GM19397 (cell line): ENCODE data around the gene CTNND2.

Experiments used
- ATAC-seq: cut with Tn5 transposase; IDR thresholded peaks from one replicate; pipeline ENCODE4 v1.9.1; 2021; ENCODE audit warnings: mild to moderate bottlenecking, moderate library complexity; ENCODE audit not compliant: unreplicated experiment

CTNND2 gene

GRCh38 chr5:11531811-11532555 is 372.3 kb downstream of the CTNND2 start:
- no peak for ATAC-seq

DNA sequence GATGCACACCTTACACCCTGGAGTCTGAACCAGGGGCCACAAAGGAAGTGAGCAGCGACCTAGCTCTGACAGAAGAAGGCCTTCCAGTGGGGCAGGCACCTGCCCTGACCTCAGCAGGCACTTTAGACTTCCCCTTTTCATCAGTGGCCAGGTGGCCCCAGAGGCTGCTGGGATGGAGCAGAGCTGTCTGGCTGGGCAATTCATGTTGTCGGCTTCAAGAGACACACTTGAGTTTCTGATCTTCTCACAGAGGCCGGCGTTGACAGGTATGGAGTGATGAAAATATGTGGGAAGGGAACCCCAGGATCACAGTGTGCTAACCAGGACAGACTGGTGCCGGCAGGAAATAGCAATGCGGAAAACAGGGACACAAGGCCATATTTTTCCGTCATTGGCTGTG is 375.5 kb downstream of the CTNND2 start:
- no peak for ATAC-seq

DNA sequence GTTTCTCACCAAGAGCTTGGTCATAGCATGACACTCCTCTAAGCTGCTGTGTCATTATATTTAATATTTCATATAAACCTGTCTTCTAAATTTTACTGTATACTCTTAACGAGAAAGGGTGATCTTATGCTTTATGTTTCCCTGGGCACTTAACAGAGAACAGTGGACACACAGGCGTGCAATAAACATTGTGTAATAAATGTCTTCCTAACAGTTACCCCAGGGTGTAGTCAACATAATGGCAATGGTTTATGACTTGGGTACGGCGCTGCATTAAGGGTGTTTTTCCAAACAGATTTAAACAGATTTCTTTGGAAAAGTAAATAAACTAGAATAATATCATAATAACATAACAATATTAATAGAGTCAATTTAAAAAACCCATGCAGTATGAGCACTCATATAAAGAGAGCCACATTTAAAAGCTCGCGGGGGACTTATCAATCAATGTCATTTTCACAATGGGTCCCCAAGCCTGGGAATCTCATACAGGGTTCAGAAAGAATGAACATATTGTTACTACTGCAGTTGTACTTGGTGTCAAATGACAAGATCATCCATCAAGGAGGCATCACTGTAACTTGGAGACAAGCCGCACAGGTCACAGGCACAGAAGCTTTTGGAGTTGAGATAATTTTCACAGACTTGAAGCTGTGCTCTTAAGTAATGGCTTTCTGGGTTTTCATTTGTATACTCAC is 376.4 kb downstream of the CTNND2 start:
- ATAC-seq, result no peak

DNA sequence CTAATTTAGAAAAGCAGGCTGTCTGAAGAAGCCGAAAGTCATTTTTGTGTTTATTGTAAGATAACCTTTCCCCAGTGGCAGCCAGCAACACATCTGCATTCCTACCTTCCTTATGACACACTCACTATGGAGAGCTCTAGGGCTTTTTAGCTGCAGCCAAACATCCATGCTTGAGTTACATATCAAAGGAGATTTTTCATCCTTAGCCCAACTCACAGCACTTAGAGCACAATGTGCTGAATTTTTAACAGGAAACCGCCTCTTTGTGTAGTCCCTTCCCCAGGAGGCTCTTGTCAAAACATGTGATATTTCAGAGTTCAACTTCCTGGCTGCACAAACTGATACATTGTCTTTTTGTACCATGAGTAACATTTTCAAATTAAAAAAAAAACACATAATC is 379.2 kb downstream of the CTNND2 start:
- ATAC-seq, result no peak

GRCh38 chr5:11524188-11524587 is 380.1 kb downstream of the CTNND2 start:
- no peak for ATAC-seq

DNA sequence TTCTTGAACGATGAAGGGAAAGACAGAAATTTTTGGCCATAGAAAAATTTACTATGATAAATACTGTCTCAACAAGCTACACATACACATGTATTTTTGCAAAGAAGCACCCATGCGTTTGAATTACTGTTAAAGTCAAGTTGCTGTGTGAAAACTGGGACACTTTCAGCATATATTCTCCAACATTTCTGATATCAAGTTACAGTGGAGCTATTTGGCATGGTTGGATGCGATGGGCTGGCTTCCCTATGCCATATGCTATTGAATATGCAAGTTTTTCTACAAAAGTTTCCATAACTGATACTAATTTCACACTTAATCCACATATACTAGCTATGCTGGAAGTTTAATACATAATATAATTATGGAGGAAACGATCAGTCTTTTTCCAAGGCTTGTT is 381.4 kb downstream of the CTNND2 start:
- ATAC-seq, result no peak

- no peak for ATAC-seq
Measured at GRCh38 chr5:11520241-11520930, 383.9 kb downstream of the CTNND2 start.

- no peak for ATAC-seq
Measured at GRCh38 chr5:11519236-11519635, 385.0 kb downstream of the CTNND2 start.

DNA sequence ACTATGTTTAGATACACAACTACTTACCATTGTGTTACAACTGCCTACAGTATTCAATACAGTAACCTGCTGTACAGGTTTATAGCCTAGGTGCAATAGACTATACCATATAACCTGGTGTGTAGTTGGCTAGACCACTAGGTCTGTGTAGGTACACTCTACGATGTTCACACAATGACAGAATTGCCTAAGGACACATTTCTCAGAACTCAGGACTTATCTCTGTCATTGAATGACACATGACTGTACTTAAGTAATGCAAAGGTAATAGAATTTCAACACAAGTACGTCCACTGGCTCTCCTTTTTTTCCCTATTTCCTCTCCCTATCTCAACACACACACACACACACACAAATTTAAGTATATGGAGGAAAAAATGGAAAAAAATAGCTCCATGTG is 385.6 kb downstream of the CTNND2 start:
- no peak for ATAC-seq

DNA sequence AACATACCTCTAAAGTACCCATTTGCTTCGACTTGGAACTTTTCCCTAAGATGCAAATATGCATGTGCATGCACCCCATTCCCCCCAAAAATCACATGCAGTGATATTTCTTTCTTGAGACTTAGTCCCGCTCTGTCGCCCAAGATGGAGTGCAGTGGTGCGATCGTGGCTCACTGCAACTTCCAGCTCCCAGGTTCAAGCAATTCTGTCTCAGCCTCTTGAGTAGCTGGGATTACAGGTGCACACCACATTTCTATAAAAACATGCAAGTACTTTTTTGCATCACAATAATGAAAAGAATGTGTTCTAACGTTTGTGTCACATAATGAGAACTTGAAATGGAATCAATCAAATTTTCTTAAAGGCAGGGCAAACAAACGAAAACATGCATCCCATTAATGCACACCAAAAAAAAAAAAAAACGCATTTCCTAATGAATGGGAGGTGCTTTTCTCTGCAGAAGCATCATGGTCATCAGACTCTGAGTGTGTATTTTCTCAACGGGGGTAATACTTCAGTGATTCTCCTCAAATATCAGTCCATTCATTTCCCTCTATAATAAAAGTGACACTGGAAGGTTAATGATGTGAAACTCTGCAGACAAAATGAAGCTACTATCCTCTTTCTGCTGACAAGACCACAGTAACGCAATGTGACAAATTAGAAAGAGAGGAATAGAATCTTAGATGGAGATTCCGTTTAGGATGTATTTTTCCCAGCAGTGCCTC is 389.4 kb downstream of the CTNND2 start:
- no peak for ATAC-seq

GRCh38 chr5:11511878-11512277 is 392.4 kb downstream of the CTNND2 start:
- ATAC-seq, result no peak

GRCh38 chr5:11510889-11511288 is 393.4 kb downstream of the CTNND2 start:
- no peak for ATAC-seq

DNA sequence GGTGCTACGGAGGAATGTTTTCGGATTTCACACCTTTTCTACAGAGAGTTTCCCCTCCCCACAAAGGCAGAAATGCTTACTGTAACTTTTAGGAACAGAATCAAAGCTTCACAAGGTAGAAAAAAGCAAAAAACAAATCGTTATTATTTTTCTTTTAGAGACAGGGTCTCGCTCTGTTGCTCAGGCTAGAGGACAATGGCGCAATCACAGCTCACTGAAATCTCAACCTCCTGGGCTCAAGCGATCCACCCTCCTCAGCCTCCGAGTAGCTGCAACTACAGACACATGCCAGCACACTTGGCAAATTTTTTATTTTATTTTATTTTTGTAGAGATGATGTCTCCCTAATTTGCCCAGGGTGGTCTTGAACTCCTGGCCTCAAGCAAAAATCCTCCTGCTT is 394.5 kb downstream of the CTNND2 start:
- ATAC-seq, result no peak

GRCh38 chr5:11507156-11507910 is 396.9 kb downstream of the CTNND2 start:
- ATAC-seq, result no peak

DNA sequence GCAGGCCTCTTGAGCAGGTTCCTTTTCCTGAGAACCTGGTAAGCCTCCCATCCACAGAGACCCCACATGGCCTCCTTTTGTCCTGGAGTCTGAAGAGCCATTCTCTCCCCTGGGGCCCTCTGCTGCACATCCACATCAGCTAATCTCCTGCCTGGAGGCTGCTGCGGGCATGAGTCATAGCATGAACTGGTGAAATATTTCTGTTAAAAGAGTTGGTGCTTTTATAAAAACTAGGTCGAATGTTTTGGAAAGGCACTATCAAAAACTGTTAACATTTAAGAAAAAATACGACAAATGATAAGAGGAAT is 399.4 kb downstream of the CTNND2 start:
- ATAC-seq, result no peak

- no peak for ATAC-seq
Measured at GRCh38 chr5:11504065-11504885, 400.0 kb downstream of the CTNND2 start.

DNA sequence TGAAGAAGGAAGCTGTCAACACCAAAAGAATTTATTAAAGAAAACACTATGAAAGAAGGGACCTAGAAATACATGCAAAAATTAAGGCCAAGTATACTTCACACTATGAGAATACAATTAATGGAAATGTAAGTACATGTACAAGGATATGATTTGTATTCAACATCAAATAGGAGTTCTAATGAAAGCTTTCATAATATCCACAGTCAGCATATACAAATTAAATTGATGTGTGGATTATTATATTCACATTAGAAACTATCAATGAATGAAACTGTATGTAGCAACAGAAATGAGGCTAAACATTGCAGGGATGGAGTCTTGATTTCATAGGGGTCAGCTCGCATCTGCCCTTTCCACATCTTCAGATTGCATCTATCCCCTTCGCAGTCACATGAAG is 401.5 kb downstream of the CTNND2 start:
- ATAC-seq, result no peak

GRCh38 chr5:11497651-11498050 is 406.6 kb downstream of the CTNND2 start:
- no peak for ATAC-seq

DNA sequence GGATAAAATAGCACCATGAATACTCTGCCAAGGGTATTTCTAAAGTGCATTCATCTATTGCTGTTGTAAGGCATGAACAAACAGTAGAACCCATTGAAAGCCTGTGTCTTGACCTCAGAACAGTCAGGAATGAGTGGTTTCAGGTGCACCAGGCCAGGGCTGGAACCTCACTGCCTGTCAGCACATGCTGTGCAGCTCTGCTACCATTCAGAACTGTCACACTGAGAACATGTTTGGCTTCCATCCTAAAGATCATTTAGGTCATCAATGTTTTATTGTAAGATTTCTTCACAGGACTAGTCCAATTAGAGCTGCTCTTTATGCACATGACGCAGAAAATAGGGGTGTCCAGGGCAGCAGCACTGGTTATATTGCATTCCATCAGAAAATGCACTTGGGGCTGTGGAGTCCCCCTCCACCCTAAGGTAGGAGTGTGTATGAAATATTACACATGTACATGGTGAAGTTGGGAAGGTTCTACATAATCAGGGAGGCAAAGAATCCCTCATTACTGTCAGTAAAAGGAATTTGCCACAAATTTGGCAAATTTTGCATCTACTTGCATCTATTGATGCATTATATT is 408.0 kb downstream of the CTNND2 start:
- ATAC-seq, result no peak

GRCh38 chr5:11494340-11494739 is 409.9 kb downstream of the CTNND2 start:
- no peak for ATAC-seq
